Activated naive CD4-positive, alpha-beta T cell treated with anti-CD3 and anti-CD28 coated beads, Interleukin-2, amount 50 U/mL, for 24 hours (primary cell): Measurements from ENCODE around the gene ANO7.

Experiments used
- H3K27ac Mint-ChIP-seq: one replicate; pipeline ENCODE4 v1.8.0; 2021; ENCODE audit warnings: mild to moderate bottlenecking, mixed read lengths
- H3K27me3 Mint-ChIP-seq: one replicate; pipeline ENCODE4 v1.8.0; 2021; ENCODE audit warnings: mixed read lengths
- H3K36me3 Mint-ChIP-seq: one replicate; pipeline ENCODE4 v1.8.0; 2021; ENCODE audit warnings: mixed read lengths
- H3K4me1 Mint-ChIP-seq: one replicate; pipeline ENCODE4 v1.8.0; 2021; ENCODE audit warnings: mixed read lengths
- H3K4me3 Mint-ChIP-seq: one replicate; pipeline ENCODE4 v1.8.0; 2021; ENCODE audit warnings: mild to moderate bottlenecking, mixed read lengths
- H3K9me3 Mint-ChIP-seq: one replicate; pipeline ENCODE4 v1.8.0; 2021; ENCODE audit warnings: mixed read lengths

ANO7 gene

DNA sequence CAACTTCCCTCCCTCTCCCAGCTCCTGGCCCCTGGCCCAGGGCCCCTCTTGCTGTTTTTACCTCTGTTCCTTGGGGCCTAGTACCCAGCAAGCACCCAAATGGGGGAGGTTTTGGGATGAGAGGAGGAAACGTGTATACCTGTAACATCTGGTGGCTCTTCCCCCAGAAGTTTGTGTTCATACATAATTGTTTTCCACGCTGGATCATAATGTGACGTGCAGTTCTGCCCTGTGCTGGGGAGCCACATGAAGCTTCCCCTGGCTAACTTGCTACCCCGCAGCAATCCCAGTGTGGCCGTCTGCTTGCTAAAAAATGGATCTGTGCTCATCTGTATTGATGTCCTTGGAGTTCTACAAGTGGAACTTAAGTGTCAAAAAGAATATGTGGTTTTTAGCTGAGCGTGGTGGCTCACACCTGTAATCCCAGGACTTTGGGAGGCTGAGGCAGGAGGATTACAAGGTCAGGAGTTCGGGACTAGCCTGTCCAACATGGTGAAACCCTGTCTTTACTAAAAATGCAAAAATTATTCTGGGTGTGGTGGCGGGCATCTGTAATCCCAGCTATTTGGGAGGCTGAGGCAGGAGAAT lies 36.5 kb downstream of the ANO7 start:
- Mint-ChIP-seq H3K4me1 (peaks cover 10% of the 10 kb centered on the region), H3K27me3 (no peaks in the 10 kb centered on the region), H3K27ac (no peak overlapping the region), H3K4me3 (no peak overlapping the region), H3K36me3 (no peaks in the 10 kb centered on the region), H3K9me3 (no peaks in the 10 kb centered on the region)

GRCh38 chr2:241225545-241225944 lies 37.1 kb downstream of the ANO7 start:
- Mint-ChIP-seq H3K27ac (no peak overlapping the region), H3K27me3 (no peaks in the 10 kb centered on the region)

GRCh38 chr2:241225983-241226382 lies 37.5 kb downstream of the ANO7 start:
- H3K4me3 Mint-ChIP-seq: no peak overlapping the region
- H3K36me3 Mint-ChIP-seq: no peaks in the 10 kb centered on the region
- no peak overlapping the region for H3K27ac Mint-ChIP-seq

More at GRCh38 chr2:241225545-241225944, 37.1 kb downstream of the ANO7 start:
- H3K4me3 Mint-ChIP-seq: no peak overlapping the region
- peaks cover 9% of the 10 kb centered on the region for H3K4me1 Mint-ChIP-seq
- H3K9me3 Mint-ChIP-seq: no peaks in the 10 kb centered on the region
- H3K36me3 Mint-ChIP-seq: no peaks in the 10 kb centered on the region

GRCh38 chr2:241226723-241227572 lies 38.5 kb downstream of the ANO7 start:
- no peaks in the 10 kb centered on the region for H3K9me3 Mint-ChIP-seq

More at GRCh38 chr2:241225983-241226382, 37.5 kb downstream of the ANO7 start:
- peaks cover 9% of the 10 kb centered on the region for H3K4me1 Mint-ChIP-seq
- H3K27me3 Mint-ChIP-seq: no peaks in the 10 kb centered on the region
- no peaks in the 10 kb centered on the region for H3K9me3 Mint-ChIP-seq

GRCh38 chr2:241227594-241227993 lies 39.1 kb downstream of the ANO7 start:
- H3K4me3 Mint-ChIP-seq: no peak overlapping the region
- peaks cover 7% of the 10 kb centered on the region for H3K36me3 Mint-ChIP-seq
- H3K27ac Mint-ChIP-seq: peak overlapping the region; percentile 5
- no peaks in the 10 kb centered on the region for H3K9me3 Mint-ChIP-seq
- peaks cover 9% of the 10 kb centered on the region for H3K4me1 Mint-ChIP-seq
- no peaks in the 10 kb centered on the region for H3K27me3 Mint-ChIP-seq

More at GRCh38 chr2:241226723-241227572, 38.5 kb downstream of the ANO7 start:
- H3K4me3 Mint-ChIP-seq: no peak overlapping the region
- no peaks in the 10 kb centered on the region for H3K27me3 Mint-ChIP-seq
- H3K27ac Mint-ChIP-seq: peak overlapping the region; percentile 5
- peaks cover 9% of the 10 kb centered on the region for H3K4me1 Mint-ChIP-seq
- H3K36me3 Mint-ChIP-seq: peaks cover 6% of the 10 kb centered on the region

DNA sequence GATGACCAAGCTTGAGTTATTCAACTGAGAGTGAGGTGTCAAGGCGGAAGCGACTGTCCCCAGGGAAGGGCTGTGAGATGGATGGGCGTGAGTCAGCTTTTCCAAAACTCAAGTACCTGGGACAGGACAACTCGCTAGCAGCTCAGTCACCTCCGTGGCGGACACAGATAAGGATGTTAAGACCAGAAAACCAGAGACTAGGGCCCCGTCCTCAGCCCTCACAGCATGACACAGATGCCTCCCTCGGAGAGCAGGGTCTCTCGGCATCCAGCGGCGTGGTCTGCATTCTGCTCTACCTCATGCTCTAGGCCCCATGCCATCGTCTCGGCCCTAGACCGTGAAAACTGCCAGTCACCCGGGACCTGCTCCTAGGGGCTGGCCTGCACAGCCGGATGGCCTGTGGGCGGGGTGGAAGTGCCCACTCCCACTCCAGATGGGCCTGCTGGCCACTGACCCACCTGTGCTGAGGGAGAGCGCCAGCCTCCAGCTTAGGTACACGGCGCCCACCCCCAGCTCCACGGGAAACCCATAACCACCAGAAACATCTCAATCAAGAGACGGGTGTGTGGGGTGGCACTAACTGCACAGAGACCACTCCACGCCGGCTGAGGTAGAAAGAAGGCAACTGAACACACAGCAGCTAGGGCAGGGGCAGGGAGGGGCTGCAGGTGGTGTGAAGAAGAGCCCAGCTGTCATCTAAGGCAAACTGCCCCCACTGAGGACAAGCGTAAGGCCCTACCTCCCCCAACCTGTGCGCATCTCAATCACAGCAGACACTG lies 39.8 kb downstream of the ANO7 start:
- no peaks in the 10 kb centered on the region for H3K27me3 Mint-ChIP-seq
- no peaks in the 10 kb centered on the region for H3K9me3 Mint-ChIP-seq
- no peak overlapping the region for H3K4me3 Mint-ChIP-seq
- no peak overlapping the region for H3K27ac Mint-ChIP-seq
- peaks cover 9% of the 10 kb centered on the region for H3K4me1 Mint-ChIP-seq
- H3K36me3 Mint-ChIP-seq: peaks cover 13% of the 10 kb centered on the region

DNA sequence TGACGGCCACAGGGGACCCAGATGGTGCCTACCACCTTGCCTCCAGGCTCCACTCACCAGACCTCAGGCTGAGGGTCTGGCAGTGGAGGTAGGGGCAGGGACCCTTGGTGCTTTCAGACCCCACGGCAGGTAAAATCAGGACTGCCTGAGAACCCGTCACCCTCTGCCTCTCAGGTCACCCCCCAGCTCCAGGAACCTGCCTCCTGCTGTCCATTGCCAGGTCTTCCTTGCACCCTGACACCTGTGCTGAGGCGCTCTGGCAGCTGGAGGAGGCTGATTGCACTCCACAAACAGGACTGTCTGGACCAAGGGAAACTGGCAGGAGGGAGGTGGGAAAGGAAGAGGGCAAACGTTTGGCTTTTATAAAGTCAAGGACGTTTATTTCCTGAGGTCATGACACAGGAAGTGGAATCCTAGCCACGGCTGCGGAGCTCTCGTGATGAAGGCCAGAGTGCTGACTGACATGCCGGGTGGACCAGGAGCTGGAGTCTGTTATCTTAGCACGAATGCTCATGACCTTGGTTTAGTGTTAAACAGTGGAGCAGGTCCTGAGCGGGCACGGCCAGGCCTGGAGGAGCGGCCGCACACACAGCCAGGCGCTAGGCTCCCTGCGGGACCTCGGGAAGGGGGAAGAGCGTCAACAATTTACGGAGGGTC lies 40.5 kb downstream of the ANO7 start:
- Mint-ChIP-seq H3K36me3 (peaks cover 18% of the 10 kb centered on the region), H3K4me3 (no peak overlapping the region), H3K4me1 (peaks cover 8% of the 10 kb centered on the region), H3K9me3 (no peaks in the 10 kb centered on the region), H3K27ac (no peak overlapping the region), H3K27me3 (no peaks in the 10 kb centered on the region)

- H3K9me3 Mint-ChIP-seq: no peaks in the 10 kb centered on the region
- no peak overlapping the region for H3K27ac Mint-ChIP-seq
- H3K36me3 Mint-ChIP-seq: peaks cover 22% of the 10 kb centered on the region
- peaks cover under 1% of the 10 kb centered on the region for H3K4me1 Mint-ChIP-seq
- no peaks in the 10 kb centered on the region for H3K27me3 Mint-ChIP-seq
- H3K4me3 Mint-ChIP-seq: no peak overlapping the region
Measured at GRCh38 chr2:241229563-241230401, 41.3 kb downstream of the ANO7 start.

DNA sequence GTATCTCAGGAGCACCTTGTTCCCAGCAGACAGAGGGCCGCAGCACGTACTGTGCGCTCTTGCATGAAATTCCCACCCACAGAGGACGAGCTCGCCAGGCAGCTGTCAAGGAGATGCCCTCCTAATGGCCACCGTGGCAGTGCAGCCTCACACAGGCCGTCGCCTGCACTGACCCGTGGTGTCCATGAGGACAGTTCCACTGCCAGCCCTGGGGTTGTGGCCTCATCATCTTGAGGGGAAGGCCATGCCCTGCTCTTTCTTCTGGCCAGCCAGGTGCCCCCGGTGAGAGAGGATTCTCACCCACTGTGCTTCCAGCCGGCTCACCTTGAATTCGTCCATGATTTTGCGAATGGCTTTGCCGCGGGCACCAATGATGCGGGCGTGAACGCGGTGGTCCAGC lies 42.0 kb downstream of the ANO7 start:
- Mint-ChIP-seq H3K27me3 (no peaks in the 10 kb centered on the region), H3K36me3 (peaks cover 22% of the 10 kb centered on the region), H3K4me3 (no peak overlapping the region), H3K9me3 (no peaks in the 10 kb centered on the region), H3K27ac (no peak overlapping the region), H3K4me1 (no peaks in the 10 kb centered on the region)

DNA sequence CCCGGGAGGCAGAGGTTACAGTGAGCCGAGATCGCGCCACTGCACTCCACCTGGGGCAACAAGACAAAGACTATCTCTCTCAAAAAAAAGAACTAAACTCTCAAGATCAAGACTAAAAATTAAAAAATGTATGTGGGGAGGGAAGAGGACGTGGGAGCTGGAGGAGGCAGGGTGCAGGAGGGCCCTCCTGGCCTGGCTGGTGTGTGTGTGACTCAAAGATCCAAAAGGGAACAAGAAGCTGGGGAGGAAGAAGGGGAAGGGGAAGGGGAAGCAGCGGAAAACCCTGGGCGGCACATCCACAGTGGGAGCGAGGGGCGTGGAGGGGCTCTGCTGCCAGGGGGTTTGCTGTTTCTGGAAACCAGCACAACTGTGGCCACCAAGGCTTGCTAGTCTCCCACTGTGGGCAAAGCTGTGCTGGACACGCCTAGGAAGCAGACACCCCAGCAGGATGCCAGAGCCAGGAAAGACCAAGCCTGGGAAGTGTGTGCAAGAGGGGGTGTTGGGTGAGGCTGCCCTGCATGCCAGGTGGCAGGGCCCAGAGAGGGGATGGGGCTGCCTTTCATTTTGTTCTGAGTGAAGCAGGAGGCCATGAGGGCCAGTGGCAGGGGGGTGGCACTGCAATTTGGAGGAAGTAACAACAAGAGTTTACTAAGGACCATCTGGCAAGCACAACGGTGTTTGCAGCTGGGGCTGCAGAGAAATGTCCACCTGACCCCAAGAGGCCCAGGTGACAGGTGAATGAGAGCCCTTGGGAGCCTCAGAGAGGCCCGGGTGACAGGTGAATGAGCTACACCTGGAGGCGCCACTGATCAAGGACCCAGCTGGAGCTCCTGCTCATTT lies 44.5 kb downstream of the ANO7 start:
- Mint-ChIP-seq H3K27ac (no peak overlapping the region), H3K36me3 (peaks cover 33% of the 10 kb centered on the region), H3K4me1 (no peaks in the 10 kb centered on the region), H3K9me3 (no peaks in the 10 kb centered on the region), H3K4me3 (no peak overlapping the region), H3K27me3 (no peaks in the 10 kb centered on the region)

DNA sequence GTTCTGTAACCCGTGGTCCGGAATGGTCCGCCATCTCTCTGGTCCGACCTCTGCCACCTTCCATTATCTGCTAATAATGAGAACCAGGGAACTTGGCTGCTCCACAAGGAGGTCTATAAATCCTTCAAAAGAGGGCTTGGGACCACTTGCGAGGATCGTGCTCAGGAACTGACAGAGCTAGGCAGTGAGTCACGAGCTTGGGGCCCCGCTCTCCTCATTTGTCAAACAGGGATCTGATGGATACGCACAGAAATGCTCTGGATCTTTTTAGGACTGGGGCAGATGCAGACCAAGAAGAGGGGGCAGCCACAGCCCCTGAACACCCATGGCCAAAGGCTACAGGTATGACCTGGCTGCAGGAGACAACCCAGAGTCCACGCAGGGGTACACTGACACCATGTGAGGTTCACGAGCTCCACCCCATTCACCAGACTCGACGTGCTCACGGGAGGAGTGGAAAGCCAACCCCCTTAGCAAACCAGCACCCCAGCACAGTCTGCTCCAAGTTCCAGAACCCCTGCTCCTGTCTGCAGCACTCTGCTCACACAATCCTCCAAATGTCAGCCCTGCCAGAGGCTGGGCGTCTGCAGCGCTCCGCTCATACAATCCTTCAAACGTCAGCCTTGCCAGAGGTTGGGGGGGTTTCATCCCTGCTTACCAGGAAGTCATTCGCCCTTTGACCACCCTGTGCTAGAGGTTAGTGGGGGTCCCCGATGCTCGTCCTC lies 45.8 kb downstream of the ANO7 start:
- Mint-ChIP-seq H3K4me3 (no peak overlapping the region), H3K36me3 (peaks cover 34% of the 10 kb centered on the region), H3K9me3 (no peaks in the 10 kb centered on the region), H3K27me3 (no peaks in the 10 kb centered on the region), H3K4me1 (no peaks in the 10 kb centered on the region), H3K27ac (no peak overlapping the region)

GRCh38 chr2:241234962-241235740 lies 46.7 kb downstream of the ANO7 start:
- H3K27me3 Mint-ChIP-seq: no peaks in the 10 kb centered on the region
- H3K36me3 Mint-ChIP-seq: peaks cover 35% of the 10 kb centered on the region
- no peaks in the 10 kb centered on the region for H3K9me3 Mint-ChIP-seq
- no peak overlapping the region for H3K27ac Mint-ChIP-seq
- H3K4me1 Mint-ChIP-seq: no peaks in the 10 kb centered on the region
- no peak overlapping the region for H3K4me3 Mint-ChIP-seq
